Kidney (tissue), 14 donors: ENCODE measurements around the gene GMDS. TPM values are rescaled to one million over a fixed set of nuclear protein-coding genes. Genes with fewer than 3 reads are reported as not detected.

Experiments used
- DNase-seq, 5 donors: peaks; one replicate each; pipeline ENCODE4 v3.0.0-alpha.2; 2013 to 2020
- FAIRE-seq: peaks from 2 replicates; lab custom pipeline; 2012; peaks lifted over from hg19 to GRCh38; lab: Jason Lieb, UNC
- H3K27ac ChIP-seq, 2 donors: one replicate each; pipeline ENCODE4 v1.7.0; 2013; ENCODE audit warnings: low read depth in 2 of 2, low read length in 2 of 2, inconsistent platforms in 1 of 2
- H3K27me3 ChIP-seq: one replicate; pipeline ENCODE4 v1.7.1; 2013; ENCODE audit warnings: low read length, inconsistent platforms; ENCODE audit not compliant: control insufficient read depth, insufficient read depth
- H3K36me3 ChIP-seq, 3 donors: one replicate each; pipeline versions ENCODE4 v1.7.0 to v1.7.1; 2013; ENCODE audit warnings: low read length in 3 of 3, control low read depth in 1 of 3, inconsistent platforms in 1 of 3; ENCODE audit not compliant: insufficient read depth in 3 of 3, control insufficient read depth in 2 of 3
- H3K4me1 ChIP-seq, 3 donors: one replicate each; pipeline versions ENCODE4 v1.7.0 to v1.7.1; 2013; ENCODE audit warnings: low read length in 3 of 3, inconsistent platforms in 1 of 3, low read depth in 1 of 3; ENCODE audit not compliant: control insufficient read depth in 2 of 3, insufficient read depth in 2 of 3
- H3K4me3 ChIP-seq, 3 donors: one replicate each; pipeline versions ENCODE4 v1.7.0 to v1.8.1; 2013; ENCODE audit warnings: low read length in 3 of 3, control low read depth in 1 of 3, inconsistent platforms in 1 of 3
- H3K9ac ChIP-seq, 3 donors: one replicate each; pipeline versions ENCODE4 v1.7.0 to v1.7.1; 2013; ENCODE audit warnings: low read length in 3 of 3, control low read depth in 1 of 3, inconsistent platforms in 1 of 3
- H3K9me3 ChIP-seq, 3 donors: one replicate each; pipeline versions ENCODE4 v1.7.0 to v1.7.1; 2013; ENCODE audit warnings: low read length in 3 of 3, control low read depth in 1 of 3, inconsistent platforms in 1 of 3; ENCODE audit not compliant: control insufficient read depth in 2 of 3, insufficient read depth in 1 of 3
- CTCF ChIP-seq: IDR thresholded peaks from 3 replicates; pipeline ENCODE4 v1.5.1; 2012; ENCODE audit warnings: mild to moderate bottlenecking, moderate library complexity, borderline replicate concordance; ENCODE audit not compliant: insufficient read depth; ENCODE audit errors: extremely low read depth
- intact Hi-C: fragments of 100-400 bp; cut with DNase I; formaldehyde crosslinking; loops from one replicate; pipeline ENCODE4 v1.11.1; 2022
- polyA plus RNA-seq: library from polyadenylated mRNA; stranded (reverse); fragments of 350-450 nt; fragmentation: Illumina TruSeq; extraction: RNeasy Lipid Tissue Mini Kit (QIAGEN cat#74804); gene quantifications from one replicate; pipeline ENCODE4 v1.2.3, GENCODE V29; 2014; ENCODE audit warnings: low read depth, low replicate concordance; ENCODE audit not compliant: insufficient read depth
- total RNA-seq: library from RNA; stranded (reverse); fragmentation: NEBNext Ultra II Directional; extraction: Animal tissue kit (Norgen Biotek cat#: 25700); gene quantifications from one replicate; pipeline ENCODE4 v1.2.1, GENCODE V29; 2021
- donor health status: control.
- donor health status: control.
- donor health status: control.
- donor health status: control.
- donor health status: control.
- donor health status: DM: yes; HTN: yes; CAD: no.
- donor health status: Normal renal cell carcinoma (clear cell type).

Gene GMDS
- total and polyA plus RNA-seq, 2 donors from 2014 or later: 49.6 to 63.7 TPM

- peak; percentile 90 for TF ChIP-seq CTCF
- DNase-seq: peak in 4 of 5 donors; percentile 77 to 85 (median 78)
- H3K4me1 ChIP-seq: peaks cover 0 to 2% (median 0%) of the 10 kb centered on the region in 3 donors
- no peaks in the 10 kb centered on the region for H3K9me3 ChIP-seq
- no peaks in the 10 kb centered on the region for H3K36me3 ChIP-seq
- H3K9ac ChIP-seq: no peak overlapping the region
- peaks cover 8% of the 10 kb centered on the region for H3K27me3 ChIP-seq
- no peak overlapping the region for H3K27ac ChIP-seq
- no peak for FAIRE-seq
- peak overlapping the region in 2 of 3 donors; percentile 30 to 43 for H3K4me3 ChIP-seq
- intact Hi-C loops: loop anchor here (10.0 kb wide), 3 partner anchors 599 to 1149 kb away; no protein-coding TSS in a partner anchor
Observed at GRCh38 chr6:1596088-1596852, 649.1 kb downstream of the GMDS start.

- no peak overlapping the region for H3K9ac ChIP-seq
- FAIRE-seq: no peak
- H3K9me3 ChIP-seq: no peaks in the 10 kb centered on the region
- H3K36me3 ChIP-seq: no peaks in the 10 kb centered on the region
- no peak for TF ChIP-seq CTCF
- no peak overlapping the region for H3K4me3 ChIP-seq
- peaks cover 1% of the 10 kb centered on the region for H3K27me3 ChIP-seq
- intact Hi-C loops: loop anchor here (10.0 kb wide), 3 partner anchors 599 to 1149 kb away; no protein-coding TSS in a partner anchor
- no peak for DNase-seq
- H3K27ac ChIP-seq: no peak overlapping the region
- peaks cover 0 to 2% (median 0%) of the 10 kb centered on the region in 3 donors for H3K4me1 ChIP-seq
Observed at GRCh38 chr6:1595271-1596087, 649.9 kb downstream of the GMDS start.

GRCh38 chr6:1594445-1595200, 650.8 kb downstream of the GMDS start:
- H3K4me1 ChIP-seq: peaks cover 0 to 2% (median 0%) of the 10 kb centered on the region in 3 donors
- no peak overlapping the region for H3K4me3 ChIP-seq
- DNase-seq (peak in 1 of 5 donors; percentile 45), FAIRE-seq (no peak)
- no peaks in the 10 kb centered on the region for H3K36me3 ChIP-seq
- no peaks in the 10 kb centered on the region for H3K27me3 ChIP-seq
- H3K9me3 ChIP-seq: no peaks in the 10 kb centered on the region
- no peak overlapping the region for H3K9ac ChIP-seq
- no peak overlapping the region for H3K27ac ChIP-seq
- intact Hi-C loops: loop anchor here (10.0 kb wide), 3 partner anchors 600 to 1150 kb away; no protein-coding TSS in a partner anchor
- TF ChIP-seq CTCF: no peak
